ENCODE data around the gene IL1R2. TPM values are rescaled to one million over a fixed set of nuclear protein-coding genes. Genes with fewer than 3 reads are reported as not detected.
A peak's percentile ranks its signal among the peaks of the same experiment; 100 is the strongest.

The IL1R2 gene
- total and polyA plus RNA-seq, 2 donors (not counting 1 experiment from before 2014, with no cell fraction given): 0.17 to 0.20 TPM

- no peak overlapping the region for H3K4me2 ChIP-seq (ENCODE audit: extremely low read depth, insufficient read depth, low read length)
- DNase-seq (ENCODE audit: low read depth in 2 of 2): peak in 1 of 2 donors; percentile 78
These were observed 49.6 kb downstream of the IL1R2 start for GRCh38 chr2:102041351-102041750.

GRCh38 chr2:102042196-102043081 lies 50.7 kb downstream of the IL1R2 start:
- H3K27me3 ChIP-seq (ENCODE audit: control insufficient read depth, insufficient read depth, low read length): no peaks in the 10 kb centered on the region
- H2AFZ ChIP-seq (ENCODE audit: low read length): no peak overlapping the region
- no peaks in the 10 kb centered on the region for H3K36me3 ChIP-seq (ENCODE audit: control insufficient read depth, insufficient read depth, low read length)
- no peaks in the 10 kb centered on the region for H3K9me3 ChIP-seq (ENCODE audit: control insufficient read depth, insufficient read depth, low read depth, low read length)
- no peaks in the 10 kb centered on the region for H3K79me2 ChIP-seq (ENCODE audit: control insufficient read depth, insufficient read depth, low read length)
- no peak overlapping the region for H3K4me3 ChIP-seq (replicated peaks in 1 of 4; ENCODE audit: control extremely low read depth in 1 of 4, insufficient read depth in 1 of 4, low read depth in 3 of 4, low read length in 4 of 4)
- H3K4me2 ChIP-seq (ENCODE audit: extremely low read depth, insufficient read depth, low read length): no peak overlapping the region
- H4K20me1 ChIP-seq (ENCODE audit: control insufficient read depth, extremely low read depth, insufficient read depth, low read length): no peaks in the 10 kb centered on the region
- H3K9ac ChIP-seq (ENCODE audit: insufficient read depth, low read length): no peak overlapping the region
- TF ChIP-seq EZH2 (IDR thresholded peaks at IDR 0.05; ENCODE audit: low read length, missing control alignments): no peak
- TF ChIP-seq, protein P1, sequence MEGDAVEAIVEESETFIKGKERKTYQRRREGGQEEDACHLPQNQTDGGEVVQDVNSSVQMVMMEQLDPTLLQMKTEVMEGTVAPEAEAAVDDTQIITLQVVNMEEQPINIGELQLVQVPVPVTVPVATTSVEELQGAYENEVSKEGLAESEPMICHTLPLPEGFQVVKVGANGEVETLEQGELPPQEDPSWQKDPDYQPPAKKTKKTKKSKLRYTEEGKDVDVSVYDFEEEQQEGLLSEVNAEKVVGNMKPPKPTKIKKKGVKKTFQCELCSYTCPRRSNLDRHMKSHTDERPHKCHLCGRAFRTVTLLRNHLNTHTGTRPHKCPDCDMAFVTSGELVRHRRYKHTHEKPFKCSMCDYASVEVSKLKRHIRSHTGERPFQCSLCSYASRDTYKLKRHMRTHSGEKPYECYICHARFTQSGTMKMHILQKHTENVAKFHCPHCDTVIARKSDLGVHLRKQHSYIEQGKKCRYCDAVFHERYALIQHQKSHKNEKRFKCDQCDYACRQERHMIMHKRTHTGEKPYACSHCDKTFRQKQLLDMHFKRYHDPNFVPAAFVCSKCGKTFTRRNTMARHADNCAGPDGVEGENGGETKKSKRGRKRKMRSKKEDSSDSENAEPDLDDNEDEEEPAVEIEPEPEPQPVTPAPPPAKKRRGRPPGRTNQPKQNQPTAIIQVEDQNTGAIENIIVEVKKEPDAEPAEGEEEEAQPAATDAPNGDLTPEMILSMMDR (conservative IDR thresholded peaks at IDR 0.05 in 1 of 2, IDR thresholded peaks at IDR 0.05 in 1 of 2; ENCODE audit: low read depth in 1 of 2, low read length in 2 of 2): no peak
- no peak overlapping the region for H3K27ac ChIP-seq (ENCODE audit: insufficient read depth, low read length)
- peaks cover 25% of the 10 kb centered on the region for H3K4me1 ChIP-seq (ENCODE audit: control insufficient read depth, extremely low read depth, insufficient read depth, low read length)
- DNase-seq (ENCODE audit: low read depth in 2 of 2): no peak

More at GRCh38 chr2:102041351-102041750, 49.6 kb downstream of the IL1R2 start:
- H2AFZ ChIP-seq (ENCODE audit: low read length): no peak overlapping the region
- H4K20me1 ChIP-seq (ENCODE audit: control insufficient read depth, extremely low read depth, insufficient read depth, low read length): no peaks in the 10 kb centered on the region
- no peaks in the 10 kb centered on the region for H3K79me2 ChIP-seq (ENCODE audit: control insufficient read depth, insufficient read depth, low read length)
- H3K27ac ChIP-seq (ENCODE audit: insufficient read depth, low read length): no peak overlapping the region
- no peaks in the 10 kb centered on the region for H3K27me3 ChIP-seq (ENCODE audit: control insufficient read depth, insufficient read depth, low read length)
- no peak overlapping the region for H3K4me3 ChIP-seq (replicated peaks in 1 of 4; ENCODE audit: control extremely low read depth in 1 of 4, insufficient read depth in 1 of 4, low read depth in 3 of 4, low read length in 4 of 4)
- H3K4me1 ChIP-seq (ENCODE audit: control insufficient read depth, extremely low read depth, insufficient read depth, low read length): peaks cover 20% of the 10 kb centered on the region
- H3K9me3 ChIP-seq (ENCODE audit: control insufficient read depth, insufficient read depth, low read depth, low read length): no peaks in the 10 kb centered on the region
- no peaks in the 10 kb centered on the region for H3K36me3 ChIP-seq (ENCODE audit: control insufficient read depth, insufficient read depth, low read length)
- H3K9ac ChIP-seq (ENCODE audit: insufficient read depth, low read length): no peak overlapping the region
- no peak for TF ChIP-seq EZH2 (IDR thresholded peaks at IDR 0.05; ENCODE audit: low read length, missing control alignments)
- TF ChIP-seq, protein P1 (conservative IDR thresholded peaks at IDR 0.05 in 1 of 2, IDR thresholded peaks at IDR 0.05 in 1 of 2; ENCODE audit: low read depth in 1 of 2, low read length in 2 of 2): no peak

DNA sequence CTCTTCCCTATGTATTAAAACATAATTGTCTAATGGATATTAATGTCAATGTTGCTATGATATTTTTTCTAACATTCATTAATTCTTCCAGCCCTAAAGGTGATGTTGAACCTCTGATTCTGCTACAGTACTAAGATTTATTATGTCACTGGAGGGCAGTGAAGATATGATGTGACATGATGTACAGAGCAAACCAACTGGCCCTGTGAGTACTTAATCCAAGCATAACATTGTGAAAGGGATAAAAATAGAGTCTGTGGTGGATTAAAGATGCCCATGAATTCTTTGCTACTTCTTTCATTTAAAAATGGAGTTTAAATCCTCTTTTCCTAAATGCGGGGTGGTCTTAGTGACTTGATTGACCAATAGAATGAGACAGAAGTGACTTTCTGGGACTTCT lies 51.8 kb downstream of the IL1R2 start:
- H2AFZ ChIP-seq (ENCODE audit: low read length): no peak overlapping the region

More for the DNA sequence above, 51.8 kb downstream of the IL1R2 start:
- peaks cover 28% of the 10 kb centered on the region for H3K4me1 ChIP-seq (ENCODE audit: control insufficient read depth, extremely low read depth, insufficient read depth, low read length)
- no peak for DNase-seq (ENCODE audit: low read depth in 2 of 2)
- no peaks in the 10 kb centered on the region for H4K20me1 ChIP-seq (ENCODE audit: control insufficient read depth, extremely low read depth, insufficient read depth, low read length)
- no peaks in the 10 kb centered on the region for H3K79me2 ChIP-seq (ENCODE audit: control insufficient read depth, insufficient read depth, low read length)
- H3K27ac ChIP-seq (ENCODE audit: insufficient read depth, low read length): no peak overlapping the region
- TF ChIP-seq, protein P1 (conservative IDR thresholded peaks at IDR 0.05 in 1 of 2, IDR thresholded peaks at IDR 0.05 in 1 of 2; ENCODE audit: low read depth in 1 of 2, low read length in 2 of 2): no peak
- TF ChIP-seq EZH2 (IDR thresholded peaks at IDR 0.05; ENCODE audit: low read length, missing control alignments): no peak
- H3K9me3 ChIP-seq (ENCODE audit: control insufficient read depth, insufficient read depth, low read depth, low read length): no peaks in the 10 kb centered on the region
- H3K27me3 ChIP-seq (ENCODE audit: control insufficient read depth, insufficient read depth, low read length): no peaks in the 10 kb centered on the region
- H3K36me3 ChIP-seq (ENCODE audit: control insufficient read depth, insufficient read depth, low read length): no peaks in the 10 kb centered on the region
- H3K4me3 ChIP-seq (replicated peaks in 1 of 4; ENCODE audit: control extremely low read depth in 1 of 4, insufficient read depth in 1 of 4, low read depth in 3 of 4, low read length in 4 of 4): no peak overlapping the region
- no peak overlapping the region for H3K4me2 ChIP-seq (ENCODE audit: extremely low read depth, insufficient read depth, low read length)
- H3K9ac ChIP-seq (ENCODE audit: insufficient read depth, low read length): no peak overlapping the region
